SK-N-SH treated with all-trans-retinoic acid at 6 μM for 48 hours (cell line): Measurements from ENCODE around the gene AGAP4.
"Not testable (repeated sequence)": the region's sequence is repeated elsewhere in the genome, so short reads cannot be mapped to it uniquely, and the experiment has no call there.

ENCODE experiments used
- ARNTL ChIP-seq: fragments of 450-650 bp; formaldehyde crosslinking; IDR thresholded peaks from 2 replicates; pipeline ENCODE4 v1.5.0; 2020; ENCODE audit warnings: low read depth, mild to moderate bottlenecking, moderate library complexity, borderline replicate concordance
- CREB5 ChIP-seq: fragments of 250-450 bp; sonication (Bioruptor Pico); IDR thresholded peaks from 2 replicates; pipeline ENCODE4 v1.5.1; 2020; ENCODE audit warnings: low read depth, mild to moderate bottlenecking, moderate library complexity
- CSRNP3 ChIP-seq: fragments of 250-450 bp; sonication (Bioruptor Pico); IDR thresholded peaks from 2 replicates; pipeline ENCODE4 v1.5.1; 2021; ENCODE audit warnings: mild to moderate bottlenecking, moderate library complexity
- PATZ1 ChIP-seq: fragments of 250-450 bp; sonication (Bioruptor Pico); IDR thresholded peaks from 2 replicates; pipeline ENCODE4 v1.8.0; 2020; ENCODE audit warnings: mild to moderate bottlenecking, moderate library complexity, borderline replicate concordance
- PPARA ChIP-seq: fragments of 250-450 bp; sonication (Bioruptor Pico); IDR thresholded peaks from 2 replicates; pipeline ENCODE4 v1.5.0; 2020; ENCODE audit warnings: mild to moderate bottlenecking, borderline replicate concordance
- RARB ChIP-seq: fragments of 250-450 bp; sonication (Bioruptor Pico); IDR thresholded peaks from 2 replicates; pipeline ENCODE4 v1.8.0; 2021; ENCODE audit warnings: mild to moderate bottlenecking, moderate library complexity
- SNAI2 ChIP-seq: fragments of 250-450 bp; sonication (Bioruptor Pico); IDR thresholded peaks from 2 replicates; pipeline ENCODE4 v1.5.0; 2020; ENCODE audit warnings: mild to moderate bottlenecking, moderate library complexity
- ZC3H10 ChIP-seq: fragments of 250-450 bp; sonication (Bioruptor Pico); IDR thresholded peaks from 2 replicates; pipeline ENCODE4 v1.5.1; 2021; ENCODE audit warnings: mild to moderate bottlenecking, moderate library complexity
- ZFP3 ChIP-seq: fragments of 250-450 bp; sonication (Bioruptor Pico); IDR thresholded peaks from 2 replicates; pipeline ENCODE4 v1.5.0; 2020; ENCODE audit warnings: mild to moderate bottlenecking, moderate library complexity
- ZFP30 ChIP-seq: fragments of 450-650 bp; formaldehyde crosslinking; IDR thresholded peaks from 2 replicates; pipeline ENCODE4 v1.5.0; 2022; ENCODE audit warnings: mild to moderate bottlenecking, moderate library complexity
- ZNF565 ChIP-seq: fragments of 450-650 bp; formaldehyde crosslinking; conservative IDR thresholded peaks from 2 replicates; pipeline ENCODE4 v1.5.0; 2020; ENCODE audit warnings: low read depth, mild to moderate bottlenecking, moderate library complexity
- ZNF70 ChIP-seq: fragments of 450-650 bp; formaldehyde crosslinking; IDR thresholded peaks from 2 replicates; pipeline ENCODE4 v1.5.0; 2020; ENCODE audit warnings: mild to moderate bottlenecking, moderate library complexity
- ZNF8 ChIP-seq: fragments of 450-650 bp; formaldehyde crosslinking; IDR thresholded peaks from 2 replicates; pipeline ENCODE4 v1.5.0; 2020; ENCODE audit warnings: mild to moderate bottlenecking, moderate library complexity

- not testable (repeated sequence) for TF ChIP-seq ARNTL (CRISPR knock-in tag); ZC3H10; ZNF70 (CRISPR knock-in tag); SNAI2 (CRISPR knock-in tag); ZNF565 (CRISPR knock-in tag); PATZ1 (CRISPR knock-in tag); CSRNP3 (CRISPR knock-in tag); RARB (CRISPR knock-in tag); ZFP3 (CRISPR knock-in tag); CREB5 (CRISPR knock-in tag); ZFP30; PPARA (CRISPR knock-in tag); ZNF8
Measured at GRCh38 chr10:45864264-45864663, 17.0 kb upstream of the AGAP4 start.
